ENCODE data around the gene PPIF. TPM values are rescaled to one million over a fixed set of nuclear protein-coding genes. Genes with fewer than 3 reads are reported as not detected.
"Not testable (repeated sequence)": the region's sequence is repeated elsewhere in the genome, so short reads cannot be mapped to it uniquely, and the experiment has no call there.

Gene PPIF
- total RNA-seq, 2 donors from 2014 or later: 20.4 to 23.9 TPM

GRCh38 chr10:79328147-79328701 lies 19.0 kb upstream of the PPIF start:
- no peak for DNase-seq (ENCODE audit: low spot score)

GRCh38 chr10:79328737-79329504 lies 18.3 kb upstream of the PPIF start:
- intact Hi-C loops (cut with DNase I): no loop called here
- DNase-seq (ENCODE audit: low spot score): peak; percentile 69

More at GRCh38 chr10:79328147-79328701, 19.0 kb upstream of the PPIF start:
- intact Hi-C loops (cut with DNase I): no loop called here

- intact Hi-C loops (cut with DNase I): no loop called here
- DNase-seq (ENCODE audit: low spot score): no peak
Measured at GRCh38 chr10:79329529-79329928, 17.7 kb upstream of the PPIF start.

- DNase-seq (ENCODE audit: low spot score): peak; percentile 65
- intact Hi-C loops (cut with DNase I): no loop called here
Measured at GRCh38 chr10:79331226-79331625, 16.0 kb upstream of the PPIF start.

- intact Hi-C loops (cut with DNase I): no loop called here
- DNase-seq (ENCODE audit: low spot score): peak; percentile 79
Measured at GRCh38 chr10:79331709-79332108, 15.6 kb upstream of the PPIF start.

- DNase-seq (ENCODE audit: low spot score); intact Hi-C loops (cut with DNase I): not testable (repeated sequence)
Measured at GRCh38 chr10:79332610-79333315, 14.5 kb upstream of the PPIF start.

- intact Hi-C loops (cut with DNase I): no loop called here
- no peak for DNase-seq (ENCODE audit: low spot score)
Measured at GRCh38 chr10:79333513-79333912, 13.8 kb upstream of the PPIF start.

GRCh38 chr10:79334573-79334972 lies 12.7 kb upstream of the PPIF start:
- DNase-seq (ENCODE audit: low spot score): no peak
- intact Hi-C loops (cut with DNase I): no loop called here

GRCh38 chr10:79335094-79335469 lies 12.2 kb upstream of the PPIF start:
- intact Hi-C loops (cut with DNase I): loop anchor here in 1 of 2 donors (1.0 kb wide), 1 partner anchor 95 kb away; no protein-coding TSS in a partner anchor
- DNase-seq (ENCODE audit: low spot score): peak; percentile 54

GRCh38 chr10:79335470-79336235 lies 11.6 kb upstream of the PPIF start:
- intact Hi-C loops (cut with DNase I): loop anchor here in 1 of 2 donors (1.0 kb wide), 1 partner anchor 95 kb away; no protein-coding TSS in a partner anchor
- peak; percentile 76 for DNase-seq (ENCODE audit: low spot score)

- DNase-seq (ENCODE audit: low spot score): no peak
- intact Hi-C loops (cut with DNase I): no loop called here
Measured at GRCh38 chr10:79336276-79336675, 11.0 kb upstream of the PPIF start.

- intact Hi-C loops (cut with DNase I): no loop called here
- DNase-seq (ENCODE audit: low spot score): peak; percentile 42
Measured at GRCh38 chr10:79336739-79337138, 10.5 kb upstream of the PPIF start.

GRCh38 chr10:79337783-79338469 lies 9.3 kb upstream of the PPIF start:
- intact Hi-C loops (cut with DNase I); DNase-seq (ENCODE audit: low spot score): not testable (repeated sequence)

GRCh38 chr10:79339266-79339665 lies 8.0 kb upstream of the PPIF start:
- intact Hi-C loops (cut with DNase I): no loop called here
- DNase-seq (ENCODE audit: low spot score): peak; percentile 58

- intact Hi-C loops (cut with DNase I): no loop called here
- DNase-seq (ENCODE audit: low spot score): peak; percentile 70
Measured at GRCh38 chr10:79340646-79341244, 6.5 kb upstream of the PPIF start.

- intact Hi-C loops (cut with DNase I): no loop called here
- peak; percentile 64 for DNase-seq (ENCODE audit: low spot score)
Measured at GRCh38 chr10:79342295-79342761, 4.9 kb upstream of the PPIF start.

- peak; percentile 66 for DNase-seq (ENCODE audit: low spot score)
- intact Hi-C loops (cut with DNase I): no loop called here
Measured at GRCh38 chr10:79342811-79343561, 4.3 kb upstream of the PPIF start.

Measured in posterior vena cava (tissue), 2 donors.